Fibroblast of the conjunctiva (primary cell): Measurements from ENCODE around the gene ZNF527.
"Not testable (repeated sequence)": the region's sequence is repeated elsewhere in the genome, so short reads cannot be mapped to it uniquely, and the experiment has no call there.

Experiments
- DNase-seq: peaks from one replicate; pipeline ENCODE4 v3.0.0-alpha.2; 2010; ENCODE audit warnings: low read depth

ZNF527 gene

DNA sequence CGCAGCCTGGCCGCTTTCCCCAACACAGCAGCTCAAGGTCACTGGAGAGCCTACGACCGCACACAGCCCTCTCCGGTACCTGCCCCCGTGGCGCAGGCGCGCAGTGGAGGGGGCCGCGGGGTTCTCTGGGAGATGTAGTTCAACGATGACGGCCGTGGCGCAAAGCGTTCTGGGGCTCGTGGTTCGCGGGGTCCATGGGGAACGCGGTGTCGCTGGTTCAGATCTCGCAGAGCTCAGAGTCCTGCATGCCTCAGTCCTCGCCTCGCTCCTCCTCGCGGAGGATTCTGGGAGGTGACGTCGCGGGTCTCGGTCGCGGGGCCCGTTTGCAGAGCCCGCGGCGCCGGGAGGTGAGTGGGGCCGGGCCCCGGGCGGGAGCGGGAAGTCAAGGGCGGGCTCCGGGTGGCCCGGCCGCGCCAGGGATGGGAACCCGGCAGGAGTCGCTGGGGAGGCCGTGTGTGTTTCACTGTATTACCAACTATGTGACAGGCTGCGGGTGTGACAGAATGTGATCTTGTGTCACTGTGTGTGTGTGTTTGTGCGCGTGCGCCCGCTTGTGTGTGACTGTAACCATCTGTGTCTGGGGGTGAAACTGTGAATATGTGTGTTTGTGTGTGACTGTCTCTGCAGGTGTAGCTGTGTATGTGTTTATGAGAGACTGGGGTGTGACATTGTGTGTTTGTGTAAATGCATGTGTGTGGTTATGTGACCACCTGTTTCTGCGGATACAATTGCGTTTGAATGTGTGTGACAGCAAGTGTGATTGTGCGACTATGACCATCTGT is at the start of gene ZNF527:
TSS of gene ZNF527 (plus strand) at position 220 of the 782 bp plus-strand sequence. CDS start 3,100 bp downstream, outside the sequence.
- peak; percentile 91 for DNase-seq

DNA sequence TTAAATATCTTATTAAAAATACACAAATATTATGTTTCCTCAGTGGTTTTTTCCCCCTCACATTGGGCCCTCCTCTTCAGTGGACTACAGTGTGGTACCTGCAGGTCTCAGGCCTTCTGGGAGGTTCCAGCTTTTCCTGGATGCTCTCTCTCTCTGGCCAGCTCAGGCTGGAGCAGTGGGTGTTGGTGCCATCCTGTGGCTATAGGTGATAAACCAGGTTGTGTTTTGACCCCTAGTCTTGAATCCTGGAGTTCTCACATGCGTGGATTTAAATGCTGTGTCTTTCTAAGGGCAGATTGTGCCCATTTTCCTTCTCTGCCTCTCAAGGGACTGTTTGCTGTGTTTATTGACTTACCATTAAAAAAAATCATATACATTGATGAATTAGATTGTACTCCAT is 41.2 kb upstream of the ZNF527 start:
- DNase-seq = no peak

DNA sequence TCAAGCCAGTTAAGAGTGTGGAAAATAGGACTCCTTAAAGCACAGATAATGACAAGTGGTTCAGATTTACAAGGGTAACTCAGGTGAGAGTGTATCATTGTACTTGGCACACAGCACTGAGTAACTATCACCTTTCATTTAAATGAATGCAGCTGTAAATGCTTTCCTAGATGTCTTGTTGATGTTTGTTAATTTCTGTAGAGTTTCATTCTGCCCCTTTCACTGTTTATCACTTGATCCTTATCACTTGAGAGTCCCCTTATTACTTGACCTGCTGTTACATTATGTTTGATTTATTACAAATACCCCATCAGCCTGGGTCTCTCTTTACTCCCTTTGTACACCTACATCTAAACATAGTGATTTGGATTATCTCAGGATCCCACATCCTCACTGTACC is 38.1 kb upstream of the ZNF527 start:
- no peak for DNase-seq

DNA sequence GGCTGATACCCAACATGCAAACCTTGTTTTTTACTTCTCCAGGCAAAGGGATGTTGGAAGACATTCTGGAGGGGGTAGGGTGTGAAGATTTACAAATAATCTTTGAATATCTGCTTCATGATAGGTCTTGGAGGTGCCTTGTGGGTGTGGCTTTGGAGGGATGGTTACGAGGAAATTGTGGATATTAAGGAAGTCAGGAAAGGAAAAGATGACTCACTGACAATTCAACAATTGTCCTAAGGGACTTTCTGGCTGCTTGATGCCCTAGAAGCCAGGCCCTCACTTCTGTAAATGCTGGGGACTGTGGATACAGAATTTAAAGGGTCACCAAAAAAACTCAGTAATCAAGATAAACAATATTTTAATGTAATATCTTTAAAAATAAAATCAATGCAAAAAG is 37.4 kb upstream of the ZNF527 start:
- DNase-seq = no peak

DNA sequence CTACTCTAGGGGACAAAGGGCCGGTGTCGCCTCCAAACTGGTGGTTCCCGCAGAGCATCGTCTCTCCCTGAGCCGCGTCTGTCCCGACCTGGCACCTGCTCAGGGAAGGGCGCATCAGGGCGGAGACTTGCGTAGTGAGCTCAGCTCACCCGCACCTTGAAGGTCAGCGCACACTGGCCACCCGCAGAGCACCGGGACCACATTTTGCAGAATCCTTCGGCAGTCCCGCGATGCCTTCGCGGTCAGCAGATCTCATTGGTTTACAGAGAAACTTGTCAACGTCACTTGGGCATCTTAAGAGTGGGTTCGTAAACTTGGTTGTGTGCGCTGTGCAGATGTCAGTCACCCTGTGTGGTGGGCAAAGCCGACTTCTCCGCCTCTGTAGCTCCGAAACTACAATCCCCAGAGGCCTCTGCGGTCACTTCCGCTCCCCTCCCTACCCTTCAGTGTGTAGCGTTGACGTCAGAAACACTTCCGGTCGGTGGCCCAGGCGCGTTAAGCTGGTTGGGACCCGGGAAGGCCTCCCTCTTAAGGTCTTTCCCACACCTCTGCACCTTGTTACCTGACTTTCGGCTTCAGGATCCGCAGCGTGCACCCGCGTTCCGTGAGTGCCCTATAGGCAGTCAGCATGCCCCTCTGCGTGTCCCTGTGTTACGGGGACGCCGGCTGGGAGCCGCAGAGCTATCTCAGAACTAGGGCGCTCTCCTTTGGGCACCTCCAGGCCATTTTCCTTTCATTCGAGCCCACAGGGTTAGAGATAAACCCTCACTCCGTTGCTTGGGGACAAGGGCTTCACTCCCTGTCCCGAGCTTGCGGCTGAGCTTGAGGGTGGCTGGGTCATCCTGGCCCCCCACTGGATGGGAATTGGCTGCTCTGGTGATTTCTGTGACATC is 36.5 kb upstream of the ZNF527 start:
- peak; percentile 71 for DNase-seq

DNA sequence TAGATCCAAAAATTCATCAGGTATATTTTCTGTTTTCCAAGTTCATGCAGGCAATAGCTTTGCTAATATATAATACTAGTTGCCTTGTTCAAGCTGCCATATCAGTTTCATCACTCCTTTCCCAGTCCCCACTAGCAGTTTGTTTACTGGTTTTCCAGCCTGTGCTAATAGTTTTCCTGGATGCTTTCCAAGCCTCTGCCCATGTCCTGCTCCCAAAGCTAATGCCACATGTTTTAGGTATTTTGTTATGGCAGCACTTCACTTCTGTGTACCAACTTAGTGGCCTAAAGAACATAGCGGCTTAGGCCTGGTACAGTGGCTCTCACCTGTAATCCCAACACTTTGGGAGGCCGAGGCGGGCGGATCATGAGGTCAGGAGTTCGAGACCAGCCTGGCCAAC is 28.1 kb upstream of the ZNF527 start:
- DNase-seq = no peak

DNA sequence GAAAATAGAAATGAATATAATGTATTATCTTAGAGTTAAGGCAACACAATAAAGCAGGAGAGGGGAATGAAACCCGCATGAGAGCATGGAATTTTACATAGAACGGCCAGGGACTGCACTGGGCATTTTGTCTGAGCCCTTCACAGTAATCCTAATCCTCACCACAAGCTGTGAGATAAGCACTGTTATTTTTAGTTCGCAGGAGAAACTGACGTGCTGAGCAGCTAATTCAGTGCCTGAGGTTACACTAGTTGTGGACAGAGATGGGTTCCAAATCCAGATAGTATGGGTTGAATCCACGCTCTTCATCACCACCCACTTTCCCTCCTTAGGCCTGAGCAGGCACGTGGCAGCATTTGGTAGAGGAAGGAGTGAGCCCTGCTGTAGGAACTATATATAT is 24.8 kb upstream of the ZNF527 start:
- no peak for DNase-seq

DNA sequence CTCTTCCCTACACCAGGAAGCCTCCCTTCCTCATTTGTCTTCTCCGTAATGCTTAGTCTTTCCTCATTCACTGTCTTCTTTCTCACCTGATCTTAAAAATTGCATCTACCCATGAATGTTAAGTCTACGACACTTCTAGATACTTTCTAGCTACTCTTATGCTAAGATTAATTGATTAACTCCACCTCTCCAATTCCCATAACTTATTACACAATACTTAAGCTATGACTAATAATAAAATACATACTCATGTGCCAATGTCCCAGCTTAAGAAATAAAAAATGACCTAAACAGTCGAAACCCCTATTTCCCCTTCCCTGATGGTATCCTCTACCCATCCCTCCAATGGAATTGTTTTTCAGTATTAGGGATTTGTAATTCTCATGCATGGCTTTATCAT is 22.8 kb upstream of the ZNF527 start:
- no peak for DNase-seq

DNA sequence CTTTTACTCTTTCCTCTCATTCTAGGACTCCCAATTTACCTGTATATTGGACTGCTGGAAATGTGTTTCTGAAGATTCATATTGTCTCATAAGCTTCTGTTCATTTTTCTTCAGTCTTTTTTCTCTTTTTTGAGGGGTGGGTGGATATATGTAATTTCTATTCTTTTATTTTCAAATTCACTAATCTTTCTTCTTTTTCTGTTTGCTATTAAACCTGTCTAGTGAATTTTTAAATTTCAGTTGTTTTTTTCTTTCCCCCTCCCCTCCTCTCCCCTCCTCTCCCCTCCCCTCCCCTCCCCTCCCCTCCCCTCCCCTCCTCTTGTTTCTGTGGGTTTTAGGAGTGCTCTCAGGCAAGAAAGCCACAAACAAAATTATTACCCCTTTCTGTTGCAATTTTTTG is 16.9 kb upstream of the ZNF527 start:
- DNase-seq = no peak

DNA sequence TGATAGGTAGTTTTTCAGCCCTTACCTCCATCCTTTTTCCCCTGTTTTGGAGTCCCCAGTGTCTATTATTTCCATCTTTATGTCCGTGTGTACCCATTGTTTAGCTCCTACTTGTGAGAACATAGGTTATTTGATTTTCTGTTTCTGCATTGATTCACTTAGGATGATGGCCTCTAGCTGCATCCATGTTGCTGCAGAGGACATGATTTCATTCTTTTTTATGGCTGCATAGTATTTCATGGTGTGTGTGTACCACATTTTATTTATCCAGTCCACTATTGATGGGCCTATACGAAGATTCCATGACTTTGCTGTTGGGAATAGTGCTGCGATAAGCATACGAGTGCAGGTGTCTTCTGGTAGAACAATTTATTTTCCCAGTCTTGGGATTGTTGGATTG is 15.0 kb upstream of the ZNF527 start:
- DNase-seq = no peak

DNA sequence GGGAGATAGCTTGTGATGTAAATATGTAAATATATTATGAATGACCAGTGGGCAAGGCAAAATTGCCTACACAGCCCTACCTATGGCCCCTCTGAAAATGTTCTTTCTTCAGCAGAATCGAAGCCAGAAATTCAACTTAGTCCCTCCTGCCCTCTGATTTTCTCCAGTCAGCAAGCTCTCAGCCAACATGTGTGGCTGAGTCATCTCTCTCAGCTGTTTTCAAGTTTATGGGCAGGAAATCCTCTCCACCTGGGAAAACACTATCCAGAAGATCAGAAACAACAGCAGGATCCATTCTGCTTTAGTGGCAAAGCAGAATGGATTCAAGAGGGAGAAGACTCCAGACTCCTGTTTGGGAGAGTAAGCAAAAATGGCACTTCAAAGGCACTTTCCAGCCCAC is 8.9 kb upstream of the ZNF527 start:
- DNase-seq = no peak

DNA sequence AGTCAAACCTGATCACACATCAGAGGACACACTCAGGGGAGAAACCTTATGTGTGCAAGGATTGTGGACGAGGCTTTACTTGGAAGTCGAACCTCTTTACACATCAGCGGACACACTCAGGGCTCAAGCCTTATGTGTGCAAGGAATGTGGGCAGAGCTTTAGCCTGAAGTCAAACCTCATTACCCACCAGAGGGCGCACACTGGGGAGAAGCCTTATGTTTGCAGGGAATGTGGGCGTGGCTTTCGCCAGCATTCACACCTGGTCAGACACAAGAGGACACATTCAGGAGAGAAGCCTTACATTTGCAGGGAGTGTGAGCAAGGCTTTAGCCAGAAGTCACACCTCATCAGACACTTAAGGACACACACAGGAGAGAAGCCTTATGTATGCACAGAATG is 8.2 kb upstream of the ZNF527 start:
- DNase-seq = no peak

DNA sequence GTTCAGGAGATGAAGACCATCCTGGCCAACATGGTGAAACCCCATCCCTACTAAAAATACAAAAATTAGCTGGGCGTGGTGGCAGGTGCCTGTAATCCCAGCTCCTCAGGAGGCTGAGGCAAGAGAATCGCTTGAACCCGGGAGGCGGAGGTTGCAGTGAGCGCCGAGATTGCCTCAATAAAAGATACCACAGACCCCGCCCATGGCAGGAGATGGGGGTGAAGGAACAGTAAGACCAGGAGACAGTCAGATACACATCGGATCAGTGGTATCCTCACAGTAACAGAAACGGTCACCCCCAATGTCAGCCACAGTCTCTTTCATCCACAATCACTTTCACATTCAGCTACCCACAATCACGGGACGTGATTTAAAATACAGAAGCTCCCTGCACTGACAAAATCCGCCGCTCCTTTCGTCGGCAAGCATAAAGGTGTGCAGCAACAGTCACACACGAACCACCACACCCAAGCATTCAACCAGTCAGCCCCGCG is 466 bp upstream of the ZNF527 start:
- not testable (repeated sequence) for DNase-seq

DNA sequence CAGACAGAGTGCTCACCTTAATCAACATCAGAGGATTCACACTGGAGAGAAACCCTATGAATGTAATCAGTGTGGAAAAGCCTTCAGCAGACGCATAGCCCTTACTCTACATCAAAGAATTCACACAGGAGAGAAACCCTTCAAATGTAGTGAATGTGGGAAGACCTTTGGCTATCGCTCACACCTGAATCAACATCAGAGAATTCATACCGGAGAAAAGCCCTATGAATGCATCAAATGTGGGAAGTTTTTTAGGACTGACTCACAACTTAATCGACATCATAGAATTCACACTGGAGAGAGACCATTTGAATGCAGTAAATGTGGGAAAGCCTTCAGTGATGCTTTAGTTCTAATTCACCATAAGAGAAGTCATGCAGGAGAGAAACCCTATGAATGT is 18.3 kb downstream of the ZNF527 start:
- no peak for DNase-seq

DNA sequence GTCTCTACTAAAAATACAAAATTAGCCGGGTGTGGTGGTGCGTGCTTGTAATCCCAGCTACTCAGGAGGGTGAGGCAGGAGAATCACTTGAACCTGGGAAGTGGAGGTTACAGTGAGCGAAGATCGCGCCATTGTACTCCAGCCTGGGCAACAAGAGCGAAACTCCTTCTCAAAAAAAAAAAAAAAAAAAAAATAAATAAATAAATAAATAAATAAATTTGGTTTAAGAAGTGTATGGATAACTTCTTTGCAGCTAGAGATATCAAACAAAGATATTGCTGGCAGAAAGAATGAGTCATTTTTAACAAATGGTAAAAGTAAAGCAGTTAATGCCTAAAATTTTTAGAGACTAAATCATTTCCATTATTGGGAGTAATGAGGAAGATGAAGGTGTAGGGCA is 20.5 kb downstream of the ZNF527 start:
- not testable (repeated sequence) for DNase-seq

DNA sequence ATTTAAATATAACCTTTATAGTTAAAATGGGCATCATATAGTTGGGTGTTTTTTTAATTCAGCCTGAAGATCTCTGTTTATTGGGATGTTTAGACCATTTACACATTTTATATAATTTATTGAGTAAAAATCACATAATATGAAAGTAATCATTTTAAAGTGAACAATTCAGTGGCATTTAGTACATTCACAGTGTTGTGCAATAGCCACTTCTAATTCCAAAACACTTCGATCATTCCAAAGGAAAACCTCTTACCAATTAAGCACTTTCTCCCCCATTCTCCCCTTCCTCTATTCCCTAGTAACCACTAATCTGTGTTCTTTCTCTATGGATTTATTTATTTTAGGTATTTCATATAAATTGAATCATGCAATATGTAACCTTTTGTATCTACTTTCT is 30.2 kb downstream of the ZNF527 start:
- no peak for DNase-seq

DNA sequence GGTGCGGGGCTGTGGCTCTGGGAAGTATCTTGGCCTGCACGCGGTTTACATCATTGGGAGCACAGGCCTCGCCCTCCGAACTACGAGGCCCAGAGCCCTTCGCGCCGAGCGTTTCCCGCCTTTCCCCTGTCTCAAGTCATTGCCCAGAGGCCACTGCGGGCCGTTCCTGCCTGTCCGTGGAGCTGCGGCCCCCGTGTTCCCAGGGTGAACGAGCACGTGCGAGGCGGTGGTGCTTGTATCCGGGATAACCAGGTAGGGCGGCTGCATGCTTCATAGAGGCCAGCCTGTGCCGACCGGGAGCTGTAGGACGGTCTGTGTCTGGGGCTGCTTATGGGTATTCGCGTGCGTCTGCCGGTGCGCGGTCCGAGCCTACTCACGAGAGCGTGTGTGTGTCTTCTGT is 32.5 kb downstream of the ZNF527 start:
- no peak for DNase-seq

DNA sequence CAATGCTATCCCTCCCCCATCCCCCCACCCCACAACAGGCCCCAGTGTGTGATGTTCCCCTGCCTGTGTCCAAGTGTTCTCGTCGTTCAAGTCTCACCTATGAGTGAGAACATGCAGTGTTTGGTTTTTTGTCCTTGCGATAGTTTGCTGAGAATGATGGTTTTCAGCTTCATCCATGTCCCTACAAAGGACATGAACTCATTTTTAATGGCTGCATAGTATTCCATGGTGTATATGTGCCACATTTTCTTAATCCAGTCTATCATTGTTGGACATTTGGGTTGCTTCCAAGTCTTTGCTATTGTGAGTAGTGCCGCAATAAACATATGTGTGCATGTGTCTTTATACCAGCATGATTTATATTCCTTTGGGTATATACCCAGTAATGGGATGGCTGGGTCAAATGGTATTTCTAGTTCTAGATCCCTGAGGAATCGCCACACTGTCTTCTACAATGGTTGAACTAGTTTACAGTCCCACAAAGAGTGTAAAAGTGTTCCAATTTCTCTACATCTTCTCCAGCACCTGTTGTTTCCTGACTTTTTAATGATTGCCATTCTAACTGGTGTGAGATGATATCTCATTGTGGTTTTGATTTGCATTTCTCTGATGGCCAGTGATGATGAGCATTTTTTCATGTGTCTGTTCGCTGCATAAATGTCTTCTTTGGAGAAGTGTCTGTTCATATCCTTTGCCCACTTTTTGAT is 35.4 kb downstream of the ZNF527 start:
- DNase-seq = not testable (repeated sequence)

DNA sequence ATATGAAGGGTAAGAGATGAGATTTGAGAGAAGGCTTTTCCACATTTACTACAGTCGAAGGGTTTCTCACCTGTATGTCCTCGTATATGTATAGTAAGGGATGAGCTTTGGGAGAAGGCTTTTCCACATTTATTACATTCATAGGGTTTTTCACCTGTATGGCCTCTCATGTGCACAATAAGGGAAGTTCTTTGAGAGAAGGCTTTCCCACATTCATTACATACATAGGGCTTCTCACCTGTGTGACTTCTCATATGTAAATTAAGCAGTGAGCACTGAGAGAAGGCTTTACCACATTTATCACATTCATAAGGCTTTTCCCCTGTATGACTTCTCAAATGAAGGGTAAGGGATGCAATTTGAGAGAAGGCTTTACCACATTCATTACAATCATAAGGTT is 41.8 kb downstream of the ZNF527 start:
- DNase-seq = no peak

DNA sequence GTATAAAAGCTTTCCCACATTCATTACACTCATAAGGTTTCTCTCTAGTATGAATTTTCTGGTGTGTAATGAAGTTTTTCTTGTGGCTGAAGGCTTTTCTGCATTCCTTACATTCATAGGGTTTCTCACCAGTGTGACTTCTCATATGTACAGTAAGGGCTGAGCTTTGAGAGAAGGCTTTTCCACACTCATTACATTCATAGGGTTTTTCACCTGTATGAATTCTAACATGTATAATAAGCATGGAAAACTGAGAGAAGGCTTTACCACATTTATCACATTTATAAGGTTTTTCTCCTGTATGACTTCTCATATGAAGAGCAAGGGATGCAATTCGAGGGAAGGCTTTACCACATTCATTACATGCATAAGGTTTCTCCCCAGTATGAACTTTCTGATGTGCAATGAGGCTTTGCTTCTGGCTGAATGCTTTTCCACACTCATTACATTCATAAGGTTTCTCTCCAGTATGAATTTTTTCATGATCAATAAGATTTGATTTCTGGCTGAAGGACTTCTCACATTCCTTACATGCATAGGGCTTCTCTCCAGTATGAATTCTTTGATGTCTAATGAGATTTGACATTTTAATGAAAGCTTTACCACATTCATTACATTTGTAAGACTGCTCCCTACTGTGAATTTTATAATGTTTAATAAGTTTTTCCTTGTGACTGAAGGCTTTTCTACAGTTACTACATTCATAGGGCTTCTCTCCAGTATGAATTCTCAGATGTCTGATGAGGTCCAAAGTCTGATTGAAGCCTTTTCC is 42.6 kb downstream of the ZNF527 start:
- DNase-seq = no peak
